Smooth muscle cell (in vitro differentiated cells): Measurements from ENCODE around the gene GABRG3. TPM values are rescaled to one million over a fixed set of nuclear protein-coding genes. Genes with fewer than 3 reads are reported as not detected.

Source experiments
- DNase-seq: peaks from one replicate; lab custom pipeline; 2025; ENCODE audit not compliant: unreplicated experiment; lab: John Stamatoyannopoulos, UW
- H2AFZ ChIP-seq: fragments of 200-600 bp; sonication (generic); 2 replicates; pipeline ENCODE4 v1.6.0; 2016; ENCODE audit warnings: antibody characterized with exemption, low read depth, mild to moderate bottlenecking
- H3F3A ChIP-seq: fragments of 200-600 bp; sonication (generic); 2 replicates; pipeline ENCODE4 v1.6.0; 2017; ENCODE audit warnings: antibody characterized with exemption, low read depth
- H3K27ac ChIP-seq: fragments of 200-600 bp; sonication (generic); 2 replicates; pipeline ENCODE4 v1.5.1; 2016; ENCODE audit warnings: low read depth, mild to moderate bottlenecking
- H3K27me3 ChIP-seq: fragments of 200-600 bp; sonication (generic); 2 replicates; pipeline ENCODE4 v1.6.1; 2016; ENCODE audit warnings: low read depth, mild to moderate bottlenecking
- H3K36me3 ChIP-seq: fragments of 200-600 bp; sonication (generic); 2 replicates; pipeline ENCODE4 v1.5.1; 2016; ENCODE audit warnings: low read depth
- H3K4me1 ChIP-seq: fragments of 200-600 bp; sonication (generic); 2 replicates; pipeline ENCODE4 v1.5.1; 2016; ENCODE audit warnings: low read depth
- H3K4me2 ChIP-seq: fragments of 200-600 bp; sonication (generic); 2 replicates; pipeline ENCODE4 v1.6.0; 2016; ENCODE audit warnings: mild to moderate bottlenecking
- H3K4me3 ChIP-seq: fragments of 200-600 bp; sonication (generic); 2 replicates; pipeline ENCODE4 v1.5.1; 2016; ENCODE audit warnings: mild to moderate bottlenecking
- H3K79me2 ChIP-seq: fragments of 200-600 bp; sonication (generic); 2 replicates; pipeline ENCODE4 v1.6.0; 2016; ENCODE audit warnings: low read depth, mild to moderate bottlenecking
- H3K9ac ChIP-seq: fragments of 200-600 bp; sonication (generic); 2 replicates; pipeline ENCODE4 v1.6.0; 2016; ENCODE audit warnings: low read depth
- H3K9me3 ChIP-seq: fragments of 200-600 bp; sonication (generic); replicated peaks from 2 replicates; pipeline ENCODE4 v1.5.1; 2016; ENCODE audit warnings: low read depth
- H4K20me1 ChIP-seq: fragments of 200-600 bp; sonication (generic); 2 replicates; pipeline ENCODE4 v1.6.0; 2016; ENCODE audit warnings: low read depth
- WGBS: methylation state at CpG from one replicate; pipeline ENCODE4 v1.1.7; 2016; ENCODE audit warnings: low lambda C conversion rate; 5-methylcytosine and 5-hydroxymethylcytosine counted together
- polyA plus RNA-seq: library from polyadenylated mRNA; unstranded; fragments of >200 nt; fragmentation: Nextera tagmentation; extraction: Ambion mirVana; gene quantifications from 2 replicates; pipeline ENCODE4 v1.2.1, GENCODE V29; 2016
- total RNA-seq: library from RNA; depleted of rRNA; stranded (reverse); fragments of >200 nt; gene quantifications from 2 replicates; pipeline ENCODE4 v1.2.3, GENCODE V29; 2014
- TF ChIP-seq, protein P1 (sequence below): fragments of 200-600 bp; sonication (generic); IDR thresholded peaks from 2 replicates; pipeline ENCODE4 v1.5.1; 2017; ENCODE audit warnings: borderline replicate concordance, mild to moderate bottlenecking, antibody characterized with exemption; ENCODE audit not compliant: insufficient read depth, poor library complexity, severe bottlenecking

The GABRG3 gene
- total and polyA plus RNA-seq, 2 experiments from 2014 or later, result under 0.01 TPM; not detected in 1

DNA sequence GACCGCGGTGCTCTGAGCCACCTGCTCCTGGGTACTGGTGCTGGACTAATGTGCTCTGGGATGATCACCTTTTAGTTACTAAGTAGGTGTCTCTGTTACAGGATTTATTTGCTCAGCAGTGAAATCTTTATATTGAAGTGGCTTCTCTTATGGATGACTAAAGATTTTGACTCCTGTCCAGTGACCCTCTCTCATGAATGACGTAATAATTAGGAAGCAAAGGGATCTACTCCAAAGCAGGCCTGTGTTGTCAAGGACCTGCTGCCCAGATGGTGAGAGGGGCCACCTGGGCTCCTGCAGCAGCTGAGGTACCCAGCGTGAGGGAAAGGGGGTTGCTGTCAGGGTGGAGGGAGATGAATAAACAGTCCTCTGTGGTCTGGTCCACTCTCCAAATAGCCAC, 263.6 kb downstream of the GABRG3 start:
- H3K4me1 ChIP-seq, result no peaks in the 10 kb centered on the region
- WGBS, result 94% methylated on average over 4 of the region's 4 CpGs
- no peak overlapping the region for H3K9ac ChIP-seq

DNA sequence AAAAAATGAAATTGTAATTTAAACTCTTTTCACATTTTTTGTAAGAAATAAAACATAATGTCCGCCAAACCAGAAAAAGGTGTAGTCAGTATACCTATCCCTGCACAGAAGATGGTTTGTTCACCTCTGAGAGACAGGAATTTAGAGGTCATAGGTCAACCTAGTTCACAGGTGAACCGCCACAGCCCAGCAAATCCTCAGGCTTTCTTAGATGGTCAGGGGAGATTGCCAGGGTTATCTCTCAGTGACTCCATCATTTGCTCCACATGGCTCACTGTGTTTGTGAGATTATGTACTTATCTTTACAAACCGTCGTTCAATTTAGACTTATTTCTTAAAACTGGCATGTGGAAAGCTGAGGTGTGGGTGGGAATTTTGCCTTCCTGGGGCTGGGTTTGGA, 264.2 kb downstream of the GABRG3 start:
- H3K27me3 ChIP-seq, result no peaks in the 10 kb centered on the region
- 48% methylated on average over 4 of the region's 4 CpGs for WGBS
- DNase-seq, result no peak
- no peak overlapping the region for H3K27ac ChIP-seq
- no peaks in the 10 kb centered on the region for H3K4me1 ChIP-seq
- H3K79me2 ChIP-seq, result no peaks in the 10 kb centered on the region
- no peaks in the 10 kb centered on the region for H3K36me3 ChIP-seq
- H3K9ac ChIP-seq, result no peak overlapping the region
- no peak overlapping the region for H2AFZ ChIP-seq
- TF ChIP-seq, protein P1, sequence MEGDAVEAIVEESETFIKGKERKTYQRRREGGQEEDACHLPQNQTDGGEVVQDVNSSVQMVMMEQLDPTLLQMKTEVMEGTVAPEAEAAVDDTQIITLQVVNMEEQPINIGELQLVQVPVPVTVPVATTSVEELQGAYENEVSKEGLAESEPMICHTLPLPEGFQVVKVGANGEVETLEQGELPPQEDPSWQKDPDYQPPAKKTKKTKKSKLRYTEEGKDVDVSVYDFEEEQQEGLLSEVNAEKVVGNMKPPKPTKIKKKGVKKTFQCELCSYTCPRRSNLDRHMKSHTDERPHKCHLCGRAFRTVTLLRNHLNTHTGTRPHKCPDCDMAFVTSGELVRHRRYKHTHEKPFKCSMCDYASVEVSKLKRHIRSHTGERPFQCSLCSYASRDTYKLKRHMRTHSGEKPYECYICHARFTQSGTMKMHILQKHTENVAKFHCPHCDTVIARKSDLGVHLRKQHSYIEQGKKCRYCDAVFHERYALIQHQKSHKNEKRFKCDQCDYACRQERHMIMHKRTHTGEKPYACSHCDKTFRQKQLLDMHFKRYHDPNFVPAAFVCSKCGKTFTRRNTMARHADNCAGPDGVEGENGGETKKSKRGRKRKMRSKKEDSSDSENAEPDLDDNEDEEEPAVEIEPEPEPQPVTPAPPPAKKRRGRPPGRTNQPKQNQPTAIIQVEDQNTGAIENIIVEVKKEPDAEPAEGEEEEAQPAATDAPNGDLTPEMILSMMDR, result no peak
- H3K9me3 ChIP-seq, result no peaks in the 10 kb centered on the region
- no peak overlapping the region for H3K4me3 ChIP-seq
- H3F3A ChIP-seq, result no peaks in the 10 kb centered on the region
- H3K4me2 ChIP-seq, result no peak overlapping the region
- no peaks in the 10 kb centered on the region for H4K20me1 ChIP-seq

More for the DNA sequence above, 263.6 kb downstream of the GABRG3 start:
- Histone ChIP-seq H3K4me2 (no peak overlapping the region), H3K79me2 (no peaks in the 10 kb centered on the region), H3K4me3 (no peak overlapping the region), H2AFZ (no peak overlapping the region), H3K27me3 (no peaks in the 10 kb centered on the region), H3K27ac (no peak overlapping the region), H3K36me3 (no peaks in the 10 kb centered on the region), H4K20me1 (no peaks in the 10 kb centered on the region), H3F3A (no peaks in the 10 kb centered on the region), H3K9me3 (no peaks in the 10 kb centered on the region)
- no peak for DNase-seq
- TF ChIP-seq, protein P1, result no peak

DNA sequence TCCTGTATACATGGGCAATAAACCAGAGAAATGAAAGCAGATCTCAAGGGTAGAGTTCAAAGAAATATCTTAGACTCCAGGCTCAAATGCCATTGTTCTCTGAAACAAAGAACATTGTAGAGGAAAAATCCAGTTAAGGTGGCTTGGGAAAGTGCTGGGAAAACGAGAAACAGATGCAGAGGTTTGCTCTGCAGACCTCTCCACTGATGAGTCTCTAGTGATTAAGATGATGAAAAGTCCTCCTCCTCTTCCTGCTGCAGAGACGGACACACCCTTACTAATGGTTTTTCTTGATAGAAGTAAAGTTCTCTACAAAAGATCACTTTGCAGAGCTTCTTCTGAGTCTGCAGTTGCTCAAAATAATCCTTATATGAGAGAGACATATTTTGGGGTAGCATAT, 264.7 kb downstream of the GABRG3 start:
- Histone ChIP-seq H3K79me2 (no peaks in the 10 kb centered on the region), H2AFZ (no peak overlapping the region), H3K9me3 (no peaks in the 10 kb centered on the region), H3K4me2 (no peak overlapping the region), H3K27ac (no peak overlapping the region), H4K20me1 (no peaks in the 10 kb centered on the region), H3K9ac (no peak overlapping the region), H3F3A (no peaks in the 10 kb centered on the region), H3K4me1 (no peaks in the 10 kb centered on the region), H3K27me3 (no peaks in the 10 kb centered on the region), H3K4me3 (no peak overlapping the region), H3K36me3 (no peaks in the 10 kb centered on the region)
- 51% methylated on average over 2 of the region's 2 CpGs for WGBS
- TF ChIP-seq, protein P1, result no peak
- no peak for DNase-seq

GRCh38 chr15:27237319-27237939, 266.4 kb downstream of the GABRG3 start:
- Histone ChIP-seq H3K27me3 (no peaks in the 10 kb centered on the region), H3K9ac (no peak overlapping the region), H3K79me2 (no peaks in the 10 kb centered on the region), H3K4me3 (no peak overlapping the region), H2AFZ (no peak overlapping the region), H3F3A (no peaks in the 10 kb centered on the region), H3K4me2 (no peak overlapping the region), H3K9me3 (no peaks in the 10 kb centered on the region), H3K36me3 (no peaks in the 10 kb centered on the region), H3K4me1 (no peaks in the 10 kb centered on the region), H4K20me1 (no peaks in the 10 kb centered on the region), H3K27ac (no peak overlapping the region)
- no peak for DNase-seq
- TF ChIP-seq, protein P1, result no peak
- 88% methylated on average over 7 of the region's 7 CpGs for WGBS
